GM12872 (cell line): ENCODE results near the gene S100A6.

Source experiments
- CTCF ChIP-seq: IDR thresholded peaks from 3 replicates; pipeline ENCODE4 v1.5.1; 2011; ENCODE audit warnings: low read depth, mild to moderate bottlenecking, low read length, moderate library complexity; ENCODE audit not compliant: insufficient read depth

S100A6 gene

GRCh38 chr1:153560241-153560640, 24.4 kb upstream of the S100A6 start:
- no peak for TF ChIP-seq CTCF

- TF ChIP-seq CTCF = no peak
Observed at GRCh38 chr1:153557877-153558276, 22.1 kb upstream of the S100A6 start.

- no peak for TF ChIP-seq CTCF
Observed at GRCh38 chr1:153556348-153556747, 20.6 kb upstream of the S100A6 start.

- TF ChIP-seq CTCF = no peak
Observed at GRCh38 chr1:153553830-153554541, 18.2 kb upstream of the S100A6 start.

GRCh38 chr1:153553096-153553495, 17.3 kb upstream of the S100A6 start:
- TF ChIP-seq CTCF = no peak

GRCh38 chr1:153552335-153552734, 16.5 kb upstream of the S100A6 start:
- TF ChIP-seq CTCF = no peak

- no peak for TF ChIP-seq CTCF
Observed at GRCh38 chr1:153550827-153551500, 15.2 kb upstream of the S100A6 start.
